NCI-H2029 treated with DMSO at 0.1 percent for 48 hours (cell line): Measurements from ENCODE around the gene TMEM183A.

Experiments used
- DNase-seq: peaks from one replicate; lab custom pipeline; 2025; lab: John Stamatoyannopoulos, UW

TMEM183A gene

DNA sequence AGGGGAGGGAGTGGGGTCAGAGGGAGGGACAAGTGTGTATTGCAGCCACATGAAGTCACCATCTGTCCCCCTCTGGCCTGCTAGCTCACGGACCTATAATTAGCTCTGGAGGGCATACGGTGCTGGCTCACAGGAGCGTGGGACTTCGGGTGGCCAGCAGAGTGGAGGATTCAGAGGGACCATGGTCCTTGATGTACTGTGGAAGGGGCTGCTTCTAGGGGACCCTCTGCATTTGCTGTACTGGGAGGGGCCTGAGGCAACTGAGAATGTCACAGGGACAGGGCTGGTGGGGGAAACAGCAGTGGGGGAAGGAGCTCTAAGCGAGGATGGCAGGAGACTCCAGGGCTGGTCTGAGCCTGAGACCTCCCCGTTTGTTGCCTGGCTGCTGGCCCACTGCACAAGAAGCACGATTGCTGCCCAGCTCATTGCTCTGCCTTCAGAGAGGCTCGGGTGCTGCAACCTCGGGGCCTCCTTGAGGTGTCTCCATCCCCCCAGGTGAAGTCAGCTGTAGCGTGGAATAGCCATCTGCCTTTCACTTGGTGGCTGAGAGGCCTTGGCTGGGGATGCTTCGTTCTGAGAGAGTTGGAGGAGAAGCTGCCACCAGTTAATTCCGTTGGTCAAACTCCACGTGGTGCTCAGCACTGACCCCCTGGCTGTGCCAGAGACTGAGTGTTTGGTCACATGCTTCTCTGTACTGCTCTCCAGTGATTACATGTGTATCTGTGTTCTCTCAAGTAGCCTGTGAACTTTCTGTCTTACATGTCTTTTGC, 21.8 kb downstream of the TMEM183A start:
- DNase-seq = no peak

DNA sequence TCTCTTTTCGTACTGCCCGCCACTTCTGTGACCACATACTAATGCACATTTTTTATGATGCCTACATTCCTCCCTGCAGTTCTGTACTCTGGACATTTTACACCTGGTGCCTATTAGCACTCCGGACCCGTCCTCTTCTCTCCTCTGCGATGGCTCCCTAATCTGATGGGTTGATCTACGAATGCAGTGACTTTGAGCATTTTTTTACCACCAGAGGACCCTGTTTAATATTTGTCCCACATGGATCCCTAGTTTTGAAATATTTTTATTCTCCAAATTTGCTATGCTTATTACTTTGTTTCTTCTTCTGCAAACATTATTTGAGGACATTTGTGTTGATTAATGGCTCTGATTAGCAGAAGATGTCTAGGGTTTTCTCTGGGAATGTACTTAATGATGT, 24.3 kb downstream of the TMEM183A start:
- DNase-seq = no peak

- no peak for DNase-seq
Observed at GRCh38 chr1:203033287-203033686, 26.1 kb downstream of the TMEM183A start.

DNA sequence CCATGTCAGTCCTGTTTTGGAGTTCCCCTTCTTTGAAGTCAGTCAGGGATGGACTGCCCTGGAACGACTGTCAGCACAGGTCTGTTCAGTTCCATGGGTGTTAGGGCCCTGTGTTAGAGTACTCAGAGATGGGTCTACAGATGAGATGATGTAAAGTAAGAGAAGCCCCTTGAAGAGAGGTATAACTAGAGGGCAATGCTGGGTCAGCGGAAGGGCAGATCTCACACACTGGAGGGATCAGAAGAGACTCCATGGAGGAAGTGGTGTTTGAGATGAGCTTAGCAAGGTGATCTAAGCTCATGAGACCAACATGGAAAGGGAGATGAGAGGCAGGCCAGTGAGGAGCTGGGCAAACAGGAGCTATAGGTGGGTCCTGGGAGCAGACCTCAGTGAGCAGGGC, 26.7 kb downstream of the TMEM183A start:
- no peak for DNase-seq

GRCh38 chr1:203034422-203035110, 27.4 kb downstream of the TMEM183A start:
- DNase-seq = no peak

- DNase-seq = no peak
Observed at GRCh38 chr1:203035111-203036000, 28.2 kb downstream of the TMEM183A start.

DNA sequence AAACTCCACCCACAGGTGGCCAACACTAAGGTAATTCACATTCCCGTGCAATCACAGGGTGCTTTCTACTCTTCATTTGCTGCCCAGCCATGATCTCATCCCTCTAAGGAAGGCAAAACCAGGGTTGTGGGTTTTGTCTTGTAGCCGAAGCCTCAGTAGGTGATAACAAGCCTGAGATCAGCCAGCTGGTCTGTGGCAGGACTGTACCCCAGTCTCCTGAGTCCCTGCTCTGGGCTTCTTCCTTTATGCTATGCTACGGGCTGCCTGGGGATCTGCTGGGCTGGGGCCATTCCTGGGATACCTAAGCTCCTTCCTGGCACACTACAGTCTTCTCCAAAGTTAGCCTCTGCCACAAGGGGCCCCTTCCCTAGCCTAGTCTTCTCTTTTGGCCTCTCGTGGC, 29.0 kb downstream of the TMEM183A start:
- DNase-seq = no peak

DNA sequence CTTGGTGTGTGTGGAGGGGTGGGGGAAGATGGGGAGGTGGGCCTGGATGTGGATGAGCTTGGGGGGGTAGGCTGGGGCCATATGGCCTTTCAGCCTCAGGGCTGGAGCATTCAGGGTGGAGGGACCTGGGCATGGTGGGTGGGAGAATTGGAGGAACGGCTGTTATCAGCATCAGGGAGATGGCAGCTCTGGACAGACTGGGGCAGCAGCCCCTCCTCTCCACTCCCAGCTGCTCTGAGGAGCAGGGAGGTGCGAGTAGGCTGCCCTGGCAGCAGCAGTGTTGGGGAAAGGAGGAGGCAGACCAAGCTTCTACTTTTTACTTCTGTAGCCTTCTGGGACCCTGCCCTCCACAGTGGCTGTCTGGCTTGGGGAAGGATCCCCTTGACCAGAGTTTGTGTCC, 29.4 kb downstream of the TMEM183A start:
- DNase-seq = no peak

- no peak for DNase-seq
Observed at GRCh38 chr1:203037509-203038190, 30.5 kb downstream of the TMEM183A start.

GRCh38 chr1:203038217-203038741, 31.1 kb downstream of the TMEM183A start:
- no peak for DNase-seq

DNA sequence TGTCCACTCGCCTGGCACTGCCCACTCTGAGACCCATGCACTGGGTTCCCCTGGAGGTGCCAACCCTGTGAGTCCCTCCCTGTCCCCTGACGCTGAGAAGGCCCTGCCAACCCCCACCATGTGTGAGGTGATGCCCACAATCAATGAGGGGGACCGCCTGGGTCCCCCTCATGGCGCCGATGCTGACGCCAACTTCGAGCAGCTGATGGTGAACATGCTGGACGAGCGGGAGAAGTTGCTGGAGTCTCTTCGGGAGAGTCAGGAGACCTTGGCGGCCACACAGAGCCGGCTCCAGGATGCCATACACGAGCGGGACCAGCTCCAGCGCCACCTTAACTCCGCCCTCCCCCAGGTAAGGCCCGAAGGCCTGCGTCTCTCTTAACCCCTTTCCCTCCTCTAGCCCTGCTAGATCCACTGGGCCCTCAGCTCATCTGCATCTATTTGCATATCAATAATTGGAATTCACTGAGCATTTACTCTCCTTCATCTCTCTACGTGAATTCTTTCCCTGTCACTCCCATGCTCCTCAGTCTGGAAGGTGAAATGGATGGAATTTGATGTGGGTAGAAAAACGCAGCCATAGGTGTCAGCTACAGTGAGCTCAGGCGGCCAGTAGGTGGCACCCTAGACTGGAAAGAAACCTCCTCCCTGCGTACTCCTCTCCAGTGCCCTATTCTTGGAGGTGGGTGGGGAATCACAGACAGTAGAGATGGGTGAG, 31.9 kb downstream of the TMEM183A start:
- DNase-seq = peak; percentile 57

DNA sequence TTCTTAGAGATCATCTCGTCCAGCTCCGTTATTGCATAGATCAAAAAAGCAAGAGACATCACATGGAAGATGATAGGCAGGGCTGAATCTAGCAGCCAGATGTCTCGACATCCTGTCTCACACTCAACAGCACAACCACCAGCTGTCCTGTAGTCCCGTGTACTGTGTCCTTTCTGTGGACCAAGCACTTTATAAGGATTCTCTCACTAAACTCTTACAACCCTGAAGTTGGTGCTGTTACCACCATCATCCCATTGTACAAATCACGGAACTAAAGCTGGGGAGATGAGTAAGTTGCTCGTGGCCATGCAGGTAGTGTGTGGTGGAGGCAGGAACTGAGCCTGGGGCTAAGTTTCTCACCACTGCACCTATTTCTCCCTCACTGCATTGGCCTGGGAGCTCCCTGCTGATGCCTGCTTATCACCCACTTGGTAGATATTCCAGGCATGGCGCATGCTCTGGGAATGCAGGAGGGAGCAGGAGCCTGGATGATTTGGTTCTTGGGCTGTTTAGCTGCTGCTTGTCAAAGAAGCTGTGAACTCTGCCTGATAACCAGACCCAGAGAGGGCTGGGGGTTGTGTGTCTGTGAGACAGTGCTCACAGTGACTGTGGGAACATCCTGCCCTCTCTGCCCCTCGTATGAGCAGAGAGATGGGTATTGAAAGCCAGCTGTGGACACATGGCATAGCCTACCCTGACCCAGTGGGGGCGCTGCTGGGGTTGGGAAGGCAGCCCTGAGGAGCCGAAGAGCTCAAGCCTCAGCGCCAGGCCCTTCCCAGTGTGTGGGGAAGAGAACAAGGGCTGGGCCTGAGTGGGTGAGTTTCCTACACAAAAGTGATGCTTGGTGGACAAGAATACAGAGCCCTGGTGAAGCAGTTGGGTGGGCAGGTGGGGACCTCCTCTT, 32.7 kb downstream of the TMEM183A start:
- DNase-seq = no peak

DNA sequence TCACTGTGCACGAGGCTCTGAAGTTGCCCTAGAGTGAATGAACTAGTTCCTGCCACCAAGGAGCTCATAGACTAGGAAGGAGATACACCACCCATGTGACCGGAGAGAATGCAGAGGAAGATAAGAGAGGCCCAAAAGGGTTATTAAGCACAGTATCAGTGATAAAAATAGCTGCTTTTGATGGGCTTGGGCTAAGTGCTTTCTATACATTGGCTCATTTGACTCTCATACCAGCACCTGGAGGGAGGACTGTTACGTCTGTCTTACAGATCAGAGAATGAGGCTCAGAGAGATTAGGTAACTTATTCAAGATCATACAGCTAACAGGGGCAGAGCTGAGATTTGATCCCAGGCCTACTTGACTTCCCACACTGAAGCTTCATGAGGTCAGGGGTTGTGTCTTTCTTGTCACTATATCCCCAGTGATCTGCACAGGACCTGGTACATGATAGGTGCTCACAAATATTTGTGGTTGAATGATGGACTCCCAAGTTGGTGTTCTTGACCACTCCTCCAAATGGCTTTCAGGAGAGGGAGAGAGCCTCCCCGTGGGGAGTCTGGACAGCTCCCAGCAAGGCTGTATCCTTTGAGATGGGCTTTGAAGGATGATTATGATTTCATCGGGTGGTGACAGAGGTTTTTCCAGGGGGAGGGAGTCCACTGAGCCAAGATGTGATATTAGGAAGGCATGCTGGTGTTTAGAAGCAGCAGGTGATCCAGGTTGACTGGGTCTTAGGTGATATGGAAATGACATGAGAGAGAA, 33.5 kb downstream of the TMEM183A start:
- DNase-seq = no peak

DNA sequence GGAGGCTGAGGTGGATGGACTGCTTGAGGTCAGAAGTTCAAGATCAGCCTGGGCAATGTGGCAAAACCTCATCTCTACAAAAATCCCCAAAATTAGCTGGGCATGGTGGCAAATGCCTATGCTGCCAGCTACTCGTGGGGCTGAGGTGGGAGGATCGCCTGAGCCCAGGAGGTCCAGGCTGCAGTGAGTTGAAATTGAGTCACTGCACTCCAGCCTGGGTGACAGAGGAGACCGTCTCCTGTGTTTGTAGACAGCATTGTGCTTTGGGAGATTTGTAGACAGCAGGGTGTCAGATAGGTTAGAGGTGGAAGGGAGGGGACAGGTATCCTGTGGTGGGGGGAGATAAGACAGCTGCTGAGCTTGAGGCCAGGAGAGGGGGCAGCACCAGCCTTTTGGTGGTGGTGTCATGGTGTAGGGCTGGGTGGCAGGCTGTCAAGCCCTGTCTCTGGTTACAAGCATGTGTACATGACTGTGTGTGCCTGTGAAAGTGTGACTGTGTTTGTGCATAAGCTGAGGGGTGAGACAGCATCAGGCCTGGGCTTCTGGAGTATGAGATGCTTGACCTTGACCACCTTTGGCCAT, 34.3 kb downstream of the TMEM183A start:
- DNase-seq = no peak

DNA sequence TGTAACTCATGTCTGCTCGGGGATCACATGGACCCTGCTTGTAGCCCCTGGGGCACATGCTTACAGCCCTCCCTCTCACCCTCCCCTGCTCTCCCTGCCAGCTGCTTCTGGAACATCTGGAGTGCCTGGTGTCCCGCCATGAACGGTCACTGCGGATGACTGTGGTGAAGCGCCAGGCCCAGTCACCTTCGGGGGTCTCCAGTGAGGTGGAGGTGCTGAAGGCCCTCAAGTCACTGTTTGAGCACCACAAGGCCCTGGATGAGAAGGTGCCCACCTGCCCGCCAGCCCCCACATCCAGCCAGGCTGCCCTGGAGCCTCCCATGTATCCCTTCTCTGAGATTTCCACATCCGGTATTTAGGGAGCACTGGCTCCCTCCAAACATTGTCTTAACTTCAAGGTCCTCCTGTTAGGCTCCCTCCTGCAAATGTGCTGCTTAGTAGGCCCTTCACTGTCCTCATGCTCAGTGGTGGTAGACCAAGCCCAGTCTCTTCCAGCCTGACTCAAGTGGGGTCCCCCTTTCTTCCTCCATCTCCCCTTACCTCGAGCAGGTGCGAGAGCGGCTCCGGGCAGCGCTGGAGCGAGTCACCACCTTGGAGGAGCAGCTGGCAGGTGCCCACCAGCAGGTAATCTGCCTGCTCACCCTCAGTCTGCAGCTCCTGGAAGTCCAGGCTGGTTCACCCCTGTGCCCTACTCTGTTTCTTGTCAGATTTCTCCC, 36.8 kb downstream of the TMEM183A start:
- no peak for DNase-seq

DNA sequence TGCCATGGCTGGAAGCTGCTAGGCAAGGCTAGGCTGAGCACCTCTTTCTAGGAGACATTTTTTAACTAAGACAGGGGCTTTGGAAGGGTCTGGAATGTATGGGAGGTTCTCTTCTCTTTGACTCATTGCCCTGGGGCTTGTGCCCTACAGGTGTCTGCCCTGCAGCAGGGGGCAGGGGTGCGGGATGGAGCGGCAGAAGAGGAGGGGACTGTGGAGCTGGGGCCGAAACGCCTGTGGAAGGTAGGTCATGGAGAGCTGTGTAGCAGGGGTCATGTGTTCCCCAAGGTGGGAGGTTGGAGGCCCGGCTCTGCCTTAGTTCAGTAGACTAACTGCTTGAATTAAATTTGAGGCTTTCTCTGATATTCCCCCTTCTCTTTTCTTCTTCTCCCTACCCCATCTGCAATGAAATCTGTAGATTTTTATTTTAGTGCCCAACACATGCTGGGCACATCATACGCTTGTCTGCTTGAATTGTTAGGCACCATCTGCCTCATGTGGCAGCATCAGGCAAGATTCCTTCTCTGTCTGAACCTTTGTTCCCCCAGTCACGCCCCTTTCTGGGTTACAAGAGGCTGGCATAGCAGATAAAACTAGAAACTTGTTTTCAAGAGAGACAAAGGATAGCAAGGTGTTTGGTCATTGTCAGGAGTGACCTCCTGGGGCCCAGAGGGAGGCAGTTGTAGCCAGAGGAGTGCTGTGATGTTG, 37.5 kb downstream of the TMEM183A start:
- no peak for DNase-seq

- DNase-seq = no peak
Observed at GRCh38 chr1:203045336-203045735, 38.2 kb downstream of the TMEM183A start.
